OCI-LY1 (cell line): ENCODE measurements around the gene FAM228B.

Experiments used
- CTCF ChIP-seq: fragments of 200-600 bp; sonication (generic), shearing (Covaris generic); IDR thresholded peaks from 2 replicates; pipeline ENCODE4 v1.5.1; 2017; ENCODE audit warnings: mild to moderate bottlenecking, antibody characterized with exemption, low read length, moderate library complexity, mixed read lengths
- EZH2 ChIP-seq: fragments of 200-600 bp; sonication (generic), shearing (Covaris generic); IDR thresholded peaks from 2 replicates; pipeline ENCODE4 v1.8.0; 2017; ENCODE audit warnings: borderline replicate concordance, mixed run types, mild to moderate bottlenecking, antibody characterized with exemption, low read length, moderate library complexity, mixed read lengths

DNA sequence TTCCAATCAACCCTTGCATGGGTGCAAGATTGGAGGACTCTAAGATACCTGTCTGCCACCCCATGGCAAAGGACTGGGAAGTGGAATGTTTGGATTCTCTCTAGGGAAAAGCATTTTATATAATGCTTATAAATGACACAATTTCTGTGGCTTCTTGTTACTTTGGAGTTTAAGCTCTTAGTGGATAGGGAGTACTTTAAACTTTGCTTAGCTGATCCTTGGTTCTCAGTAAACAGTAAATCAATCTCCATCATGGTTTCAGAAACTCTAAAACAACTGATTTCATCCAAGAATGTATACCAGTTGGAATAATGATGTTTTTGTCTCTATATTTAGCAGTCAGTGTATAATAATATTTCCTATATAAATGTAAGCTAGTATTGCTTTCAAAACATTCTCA, 37.5 kb downstream of the FAM228B start:
- TF ChIP-seq CTCF (no peak), EZH2 (no peak)
